Keratinocyte (primary cell): ENCODE data around the gene KLHDC7A.

Experiments
- EZH2 ChIP-seq: IDR thresholded peaks from one replicate; pipeline ENCODE4 v1.6.1; 2012; ENCODE audit warnings: inconsistent platforms, mild to moderate bottlenecking, low read length, moderate library complexity
- TF ChIP-seq, protein P1 (sequence below), 3 experiments: IDR thresholded peaks in 1 of 3; conservative IDR thresholded peaks in 1 of 3; optimal IDR thresholded peaks in 1 of 3; 2 replicates in 2 of 3; 3 replicates in 1 of 3; pipeline versions ENCODE3 to v1.5.1; 2011; ENCODE audit warnings: low read length in 3 of 3, mild to moderate bottlenecking in 3 of 3, moderate library complexity in 2 of 3, control low read depth in 1 of 3, inconsistent platforms in 1 of 3; ENCODE audit not compliant: insufficient read depth in 2 of 3; ENCODE audit errors: extremely low read depth in 1 of 3

DNA sequence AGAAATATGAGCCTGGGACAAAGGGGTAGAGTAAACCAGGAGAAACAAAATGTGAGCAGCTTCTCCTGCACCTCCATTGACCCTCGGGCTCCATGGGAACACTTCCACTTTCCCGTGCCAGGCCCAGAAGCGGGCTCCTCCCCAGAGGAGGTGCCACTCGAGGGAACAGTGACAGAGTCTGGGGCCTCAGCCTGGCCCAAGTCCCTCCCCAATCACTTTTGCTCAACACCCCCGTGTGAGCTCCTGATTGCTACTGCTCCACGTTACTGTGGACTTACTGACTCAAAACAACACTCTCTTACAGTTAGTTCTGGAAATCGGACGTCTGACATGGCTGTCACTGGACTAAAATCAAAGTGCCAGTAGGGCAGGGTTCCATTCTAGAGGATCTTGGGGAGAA, 17.7 kb upstream of the KLHDC7A start:
- TF ChIP-seq, protein P1, sequence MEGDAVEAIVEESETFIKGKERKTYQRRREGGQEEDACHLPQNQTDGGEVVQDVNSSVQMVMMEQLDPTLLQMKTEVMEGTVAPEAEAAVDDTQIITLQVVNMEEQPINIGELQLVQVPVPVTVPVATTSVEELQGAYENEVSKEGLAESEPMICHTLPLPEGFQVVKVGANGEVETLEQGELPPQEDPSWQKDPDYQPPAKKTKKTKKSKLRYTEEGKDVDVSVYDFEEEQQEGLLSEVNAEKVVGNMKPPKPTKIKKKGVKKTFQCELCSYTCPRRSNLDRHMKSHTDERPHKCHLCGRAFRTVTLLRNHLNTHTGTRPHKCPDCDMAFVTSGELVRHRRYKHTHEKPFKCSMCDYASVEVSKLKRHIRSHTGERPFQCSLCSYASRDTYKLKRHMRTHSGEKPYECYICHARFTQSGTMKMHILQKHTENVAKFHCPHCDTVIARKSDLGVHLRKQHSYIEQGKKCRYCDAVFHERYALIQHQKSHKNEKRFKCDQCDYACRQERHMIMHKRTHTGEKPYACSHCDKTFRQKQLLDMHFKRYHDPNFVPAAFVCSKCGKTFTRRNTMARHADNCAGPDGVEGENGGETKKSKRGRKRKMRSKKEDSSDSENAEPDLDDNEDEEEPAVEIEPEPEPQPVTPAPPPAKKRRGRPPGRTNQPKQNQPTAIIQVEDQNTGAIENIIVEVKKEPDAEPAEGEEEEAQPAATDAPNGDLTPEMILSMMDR (optimal IDR thresholded peaks at IDR 0.05 in 1 of 3, IDR thresholded peaks at IDR 0.05 in 1 of 3, conservative IDR thresholded peaks at IDR 0.05 in 1 of 3; ENCODE audit: extremely low read depth in 1 of 3, insufficient read depth in 2 of 3, low read length in 3 of 3), result no peak
- no peak for TF ChIP-seq EZH2
